ENCODE measurements around the gene PSMB7. TPM values are rescaled to one million over a fixed set of nuclear protein-coding genes. Genes with fewer than 3 reads are reported as not detected.

PSMB7 gene
- polyA plus RNA-seq, 5 donors = 204 to 212 (median 205) TPM

DNA sequence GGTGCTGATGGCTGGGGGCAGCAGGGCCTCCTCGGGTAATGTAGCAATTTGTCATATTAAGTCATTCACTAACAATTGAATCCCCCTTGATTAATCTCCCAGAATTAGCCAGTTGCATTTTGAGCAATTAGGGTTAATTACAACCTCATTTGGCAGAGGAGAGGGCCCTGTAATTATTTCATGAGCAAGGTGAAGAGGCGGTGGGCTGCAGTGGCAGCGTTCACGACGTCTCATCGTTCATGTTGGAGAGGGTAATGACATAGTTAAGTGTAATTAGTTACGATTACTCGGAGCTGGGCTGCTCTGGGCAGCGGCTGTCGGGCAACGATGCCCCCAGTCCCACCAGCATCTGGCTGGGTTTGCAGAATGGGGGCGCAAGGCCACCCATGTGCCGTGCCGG, 111.5 kb downstream of the PSMB7 start:
- no peak for DNase-seq

Other genes with a start within 250 kb of the PSMB7 start
- gene NEK6, start 157.5 kb downstream of the PSMB7 start, polyA plus RNA-seq (ENCODE audit: insufficient read depth in 1 of 5, insufficient read length in 5 of 5, low replicate concordance in 1 of 5) = 10 to 100 TPM; 34.3 to 48.6 (median 38.2) TPM
- under 1 TPM in 4 of 5 donors, not detected in 1; 0.08 to 0.16 (median 0.14) TPM for gene ADGRD2, start 35.0 kb upstream of the PSMB7 start, polyA plus RNA-seq (ENCODE audit: insufficient read depth in 1 of 5, insufficient read length in 5 of 5, low replicate concordance in 1 of 5)
- under 1 TPM in 1 of 5 donors, not detected in 4; 0.04 TPM for gene NR5A1, start 92.0 kb upstream of the PSMB7 start, polyA plus RNA-seq (ENCODE audit: insufficient read depth in 1 of 5, insufficient read length in 5 of 5, low replicate concordance in 1 of 5)